22Rv1 (cell line): ENCODE data around the gene RPL12.
A peak's percentile ranks its signal among the peaks of the same experiment; 100 is the strongest.

Source experiments
- CTCF ChIP-seq: fragments of 450-650 bp; IDR thresholded peaks from 2 replicates; pipeline ENCODE4 v1.5.1; 2017; ENCODE audit warnings: mild to moderate bottlenecking
- ZFX ChIP-seq: fragments of 450-650 bp; IDR thresholded peaks from 2 replicates; pipeline ENCODE4 v1.6.1; 2017; ENCODE audit warnings: antibody characterized with exemption, borderline replicate concordance

GRCh38 chr9:127418037-127418471 is 33.2 kb downstream of the RPL12 start:
- TF ChIP-seq CTCF: peak; percentile 48
- no peak for TF ChIP-seq ZFX
